Peyer's patch (tissue), 4 donors: ENCODE results near the gene MCM7. TPM values are rescaled to one million over a fixed set of nuclear protein-coding genes. Genes with fewer than 3 reads are reported as not detected.

Experiments used
- DNase-seq, 3 donors: peaks; one replicate each; pipeline ENCODE4 v3.0.0-alpha.2; 2017 to 2019
- H3K27ac ChIP-seq, 4 donors: fragments of 200-600 bp; sonication (generic); one replicate each; pipeline ENCODE4 v1.5.1; 2016 to 2019
- H3K27me3 ChIP-seq, 2 donors: fragments of 200-600 bp; sonication (generic); one replicate each; pipeline ENCODE4 v1.5.1; 2019
- H3K36me3 ChIP-seq, 3 donors: fragments of 200-600 bp; sonication (generic); one replicate each; pipeline ENCODE4 v1.5.1; 2016 to 2019
- H3K4me1 ChIP-seq, 4 donors: fragments of 200-600 bp; sonication (generic); one replicate each; pipeline ENCODE4 v1.5.1; 2016 to 2019
- H3K4me3 ChIP-seq, 4 donors: fragments of 200-600 bp; sonication (generic); 1 replicate in 3 of 4; 2 replicates in 1 of 4; pipeline ENCODE4 v1.5.1; 2016 to 2019; ENCODE audit warnings: mild to moderate bottlenecking in 1 of 4
- H3K9me3 ChIP-seq, 4 donors: fragments of 200-600 bp; sonication (generic); one replicate each; pipeline ENCODE4 v1.5.1; 2016 to 2019; ENCODE audit warnings: mild to moderate bottlenecking in 1 of 4
- POLR2A ChIP-seq, 2 donors: fragments of 450-650 bp; IDR thresholded peaks; one replicate each; pipeline ENCODE4 v1.5.1; 2017; ENCODE audit warnings: antibody characterized with exemption in 2 of 2, mild to moderate bottlenecking in 2 of 2, moderate library complexity in 2 of 2
- total RNA-seq, 4 donors: library from RNA; depleted of rRNA; stranded (reverse); fragments of >200 nt; gene quantifications; one replicate each; pipeline ENCODE4 v1.1.0, GENCODE V29; 2016
- TF ChIP-seq, protein P1 (sequence below), 6 experiments: fragments of 450-650 bp in 4 of 6; fragments of 200-600 bp in 2 of 6; sonication (generic) in 1 of 6; IDR thresholded peaks; one replicate each; pipeline ENCODE4 v1.5.1; 2017 to 2019; ENCODE audit warnings: antibody characterized with exemption in 6 of 6, mild to moderate bottlenecking in 3 of 6, moderate library complexity in 1 of 6

MCM7 gene
- total RNA-seq, 4 donors from 2014 or later, result 42.4 to 139 (median 60.8) TPM

DNA sequence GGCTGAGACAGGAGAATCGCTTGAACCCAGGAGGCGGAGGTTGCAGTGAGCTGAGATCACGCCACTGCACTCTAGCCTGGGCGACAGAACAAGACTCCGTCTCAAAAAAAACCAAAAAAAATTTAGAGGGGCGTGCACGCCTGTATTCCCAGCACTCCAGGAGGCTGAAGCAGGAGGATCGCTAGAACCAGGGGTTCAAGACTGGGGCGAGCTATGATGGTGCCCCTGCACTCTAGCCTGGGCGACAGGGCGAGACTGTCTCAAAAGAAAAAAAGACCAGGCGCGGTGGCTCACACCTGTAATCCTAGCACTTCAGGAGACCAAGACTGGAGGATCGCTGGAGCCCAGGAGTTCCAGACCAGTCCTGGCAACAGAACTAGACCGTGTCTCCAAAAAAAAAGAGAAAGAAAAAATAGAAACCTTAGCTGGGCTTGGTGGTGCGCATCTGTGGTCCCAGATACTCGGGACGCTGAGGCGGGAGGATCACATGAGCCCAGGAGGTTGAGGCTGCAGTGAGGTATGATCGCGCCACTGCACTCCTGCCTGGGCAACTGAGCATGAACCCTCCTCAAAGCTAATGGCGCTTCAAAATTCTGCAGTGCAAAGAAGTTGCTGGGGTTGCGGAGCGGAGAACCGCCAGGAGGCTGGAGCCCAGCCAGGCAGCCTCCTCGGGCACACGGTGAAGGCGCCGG, 25.2 kb upstream of the MCM7 start:
- Histone ChIP-seq H3K27ac (peak overlapping the region; percentile 97 to 99 (median 98)), H3K9me3 (no peaks in the 10 kb centered on the region), H3K36me3 (no peaks in the 10 kb centered on the region), H3K4me1 (peaks cover 0 to 45% (median 11%) of the 10 kb centered on the region in 4 donors), H3K27me3 (no peaks in the 10 kb centered on the region), H3K4me3 (peak overlapping the region; percentile 65 to 97 (median 92))
- peak in 1 of 3 donors; percentile 67 for DNase-seq
- TF ChIP-seq, protein P1, sequence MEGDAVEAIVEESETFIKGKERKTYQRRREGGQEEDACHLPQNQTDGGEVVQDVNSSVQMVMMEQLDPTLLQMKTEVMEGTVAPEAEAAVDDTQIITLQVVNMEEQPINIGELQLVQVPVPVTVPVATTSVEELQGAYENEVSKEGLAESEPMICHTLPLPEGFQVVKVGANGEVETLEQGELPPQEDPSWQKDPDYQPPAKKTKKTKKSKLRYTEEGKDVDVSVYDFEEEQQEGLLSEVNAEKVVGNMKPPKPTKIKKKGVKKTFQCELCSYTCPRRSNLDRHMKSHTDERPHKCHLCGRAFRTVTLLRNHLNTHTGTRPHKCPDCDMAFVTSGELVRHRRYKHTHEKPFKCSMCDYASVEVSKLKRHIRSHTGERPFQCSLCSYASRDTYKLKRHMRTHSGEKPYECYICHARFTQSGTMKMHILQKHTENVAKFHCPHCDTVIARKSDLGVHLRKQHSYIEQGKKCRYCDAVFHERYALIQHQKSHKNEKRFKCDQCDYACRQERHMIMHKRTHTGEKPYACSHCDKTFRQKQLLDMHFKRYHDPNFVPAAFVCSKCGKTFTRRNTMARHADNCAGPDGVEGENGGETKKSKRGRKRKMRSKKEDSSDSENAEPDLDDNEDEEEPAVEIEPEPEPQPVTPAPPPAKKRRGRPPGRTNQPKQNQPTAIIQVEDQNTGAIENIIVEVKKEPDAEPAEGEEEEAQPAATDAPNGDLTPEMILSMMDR (IDR thresholded peaks at IDR 0.05), result peak in 2 of 6 experiments; percentile 9 to 18
- TF ChIP-seq POLR2A (IDR thresholded peaks at IDR 0.05), result no peak

DNA sequence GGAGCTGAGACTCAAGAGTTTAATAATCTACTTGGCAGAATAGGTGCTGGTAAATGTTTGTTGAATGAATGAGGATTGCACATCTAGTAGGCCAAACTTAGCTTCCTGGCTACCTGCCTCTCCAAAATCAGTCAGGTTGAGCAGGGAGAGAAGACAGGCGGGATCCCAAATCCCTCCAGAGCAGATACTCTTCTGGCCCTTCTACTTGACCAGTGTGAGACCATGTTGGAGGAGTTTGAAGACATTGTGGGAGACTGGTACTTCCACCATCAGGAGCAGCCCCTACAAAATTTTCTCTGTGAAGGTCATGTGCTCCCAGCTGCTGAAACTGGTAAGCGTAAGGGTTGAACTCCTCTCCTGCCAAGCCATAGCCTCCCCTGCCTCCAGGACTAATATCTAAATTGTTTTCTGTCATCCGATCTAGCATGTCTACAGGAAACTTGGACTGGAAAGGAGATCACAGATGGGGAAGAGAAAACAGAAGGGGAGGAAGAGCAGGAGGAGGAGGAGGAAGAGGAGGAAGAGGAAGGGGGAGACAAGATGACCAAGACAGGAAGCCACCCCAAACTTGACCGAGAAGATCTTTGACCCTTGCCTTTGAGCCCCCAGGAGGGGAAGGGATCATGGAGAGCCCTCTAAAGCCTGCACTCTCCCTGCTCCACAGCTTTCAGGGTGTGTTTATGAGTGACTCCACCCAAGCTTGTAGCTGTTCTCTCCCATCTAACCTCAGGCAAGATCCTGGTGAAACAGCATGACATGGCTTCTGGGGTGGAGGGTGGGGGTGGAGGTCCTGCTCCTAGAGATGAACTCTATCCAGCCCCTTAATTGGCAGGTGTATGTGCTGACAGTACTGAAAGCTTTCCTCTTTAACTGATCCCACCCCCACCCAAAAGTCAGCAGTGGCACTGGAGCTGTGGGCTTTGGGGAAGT, 23.4 kb upstream of the MCM7 start:
- Histone ChIP-seq H3K4me1 (peaks cover 5 to 42% (median 16%) of the 10 kb centered on the region in 4 donors), H3K27me3 (no peaks in the 10 kb centered on the region), H3K36me3 (no peaks in the 10 kb centered on the region), H3K4me3 (peak overlapping the region in 1 of 4 donors; percentile 97), H3K27ac (peak overlapping the region in 3 of 4 donors; percentile 97 to 99 (median 98)), H3K9me3 (no peaks in the 10 kb centered on the region)
- no peak for DNase-seq
- TF ChIP-seq, protein P1 (IDR thresholded peaks at IDR 0.05), result no peak
- TF ChIP-seq POLR2A (IDR thresholded peaks at IDR 0.05), result no peak

DNA sequence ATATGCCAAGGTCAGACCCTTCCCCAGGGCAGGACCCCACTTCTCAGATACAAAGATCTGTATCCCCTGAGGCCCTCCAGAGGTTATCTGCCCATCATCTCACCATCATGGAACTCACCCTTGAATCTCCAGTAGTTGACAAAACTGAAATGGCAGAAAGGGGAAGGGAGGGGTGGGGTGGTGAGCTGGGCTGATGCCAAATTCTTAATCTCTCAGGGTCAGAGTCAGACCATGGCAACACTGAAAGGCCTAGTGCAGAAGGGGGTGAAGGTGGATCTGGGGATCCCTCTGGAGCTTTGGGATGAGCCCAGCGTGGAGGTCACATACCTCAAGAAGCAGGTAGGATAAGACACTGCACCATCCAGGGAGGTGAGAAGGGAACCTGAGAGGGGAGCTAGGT, 21.4 kb upstream of the MCM7 start:
- H3K4me3 ChIP-seq, result no peak overlapping the region
- no peaks in the 10 kb centered on the region for H3K27me3 ChIP-seq
- peaks cover 5 to 41% (median 16%) of the 10 kb centered on the region in 4 donors for H3K4me1 ChIP-seq
- no peak for TF ChIP-seq POLR2A (IDR thresholded peaks at IDR 0.05)
- TF ChIP-seq, protein P1 (IDR thresholded peaks at IDR 0.05), result no peak
- H3K27ac ChIP-seq, result no peak overlapping the region
- H3K36me3 ChIP-seq, result no peaks in the 10 kb centered on the region
- H3K9me3 ChIP-seq, result no peaks in the 10 kb centered on the region
- DNase-seq, result no peak

DNA sequence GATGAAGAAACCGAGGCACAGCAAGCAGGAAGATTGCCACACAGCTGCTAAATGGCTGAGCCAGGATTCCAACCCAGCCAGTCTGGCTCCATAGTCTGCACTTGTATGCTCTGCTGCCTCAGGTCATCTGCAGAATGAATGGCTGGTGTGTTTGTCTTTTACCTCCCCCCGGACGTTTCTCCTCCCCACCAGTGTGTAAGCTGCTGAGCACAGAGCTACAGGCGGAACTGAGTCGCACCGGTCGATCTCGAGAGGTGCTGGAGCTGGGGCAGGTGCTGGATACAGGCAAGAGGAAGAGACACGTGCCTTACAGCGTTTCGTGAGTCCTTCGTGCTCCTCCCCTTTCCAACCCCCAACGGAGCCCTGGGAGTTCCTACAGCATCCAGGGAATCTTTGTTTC, 20.9 kb upstream of the MCM7 start:
- no peaks in the 10 kb centered on the region for H3K27me3 ChIP-seq
- no peaks in the 10 kb centered on the region for H3K36me3 ChIP-seq
- H3K4me3 ChIP-seq, result no peak overlapping the region
- H3K4me1 ChIP-seq, result peaks cover 5 to 41% (median 16%) of the 10 kb centered on the region in 4 donors
- TF ChIP-seq, protein P1 (IDR thresholded peaks at IDR 0.05), result no peak
- no peak for TF ChIP-seq POLR2A (IDR thresholded peaks at IDR 0.05)
- no peaks in the 10 kb centered on the region for H3K9me3 ChIP-seq
- H3K27ac ChIP-seq, result no peak overlapping the region
- no peak for DNase-seq

DNA sequence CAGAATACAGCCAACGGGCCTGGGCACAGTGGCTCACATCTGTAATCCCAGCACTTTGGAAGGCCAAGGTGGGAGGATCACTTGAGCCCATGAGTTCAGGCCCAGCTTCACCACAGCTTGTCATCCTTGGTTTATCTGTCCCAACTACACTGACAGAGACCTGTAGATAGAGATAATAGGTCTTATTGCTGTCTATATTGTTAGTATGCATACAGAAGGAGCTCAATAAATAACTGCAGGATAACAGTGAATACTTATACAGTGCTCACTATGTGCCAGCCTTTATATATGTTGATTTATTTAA, 19.5 kb upstream of the MCM7 start:
- Histone ChIP-seq H3K4me1 (peaks cover 5 to 34% (median 11%) of the 10 kb centered on the region in 4 donors), H3K27ac (peak overlapping the region in 3 of 4 donors; percentile 82 to 85 (median 82))
- DNase-seq, result no peak

More for the DNA sequence above, 19.5 kb upstream of the MCM7 start:
- no peaks in the 10 kb centered on the region for H3K27me3 ChIP-seq
- H3K9me3 ChIP-seq, result no peaks in the 10 kb centered on the region
- no peaks in the 10 kb centered on the region for H3K36me3 ChIP-seq
- peak overlapping the region in 3 of 4 donors; percentile 71 to 97 (median 80) for H3K4me3 ChIP-seq
- TF ChIP-seq POLR2A (IDR thresholded peaks at IDR 0.05), result no peak
- TF ChIP-seq, protein P1 (IDR thresholded peaks at IDR 0.05), result no peak
